Measurements from ENCODE around the gene ELK4. TPM values are rescaled to one million over a fixed set of nuclear protein-coding genes. Genes with fewer than 3 reads are reported as not detected.

Gene ELK4
- total and polyA plus RNA-seq, 2 experiments from 2014 or later, result 5.1 to 19.7 TPM

- no peak for TF ChIP-seq ZNF462 (CRISPR knock-in tag; IDR thresholded peaks at IDR 0.05)
- TF ChIP-seq JUNB (IDR thresholded peaks at IDR 0.05; ENCODE audit: unreplicated experiment), result no peak
- TF ChIP-seq EZH2 (IDR thresholded peaks at IDR 0.05; ENCODE audit: low read depth, unreplicated experiment), result no peak
- no peak for TF ChIP-seq REST (IDR thresholded peaks at IDR 0.05; ENCODE audit: unreplicated experiment)
- no peak for TF ChIP-seq ZNF331 (CRISPR knock-in tag; IDR thresholded peaks at IDR 0.05; ENCODE audit: low read depth)
- TF ChIP-seq EZH2phosphoT487 (IDR thresholded peaks at IDR 0.05; ENCODE audit: unreplicated experiment), result no peak
- no peak for TF ChIP-seq STAT1 (IDR thresholded peaks at IDR 0.05; ENCODE audit: unreplicated experiment)
These were observed 27.8 kb downstream of the ELK4 start (continued) for GRCh38 chr1:205604059-205604458.

All from GM23338 (cell line).